Posterior vena cava (tissue), 2 donors: ENCODE measurements around the gene CCNK. TPM values are rescaled to one million over a fixed set of nuclear protein-coding genes. Genes with fewer than 3 reads are reported as not detected.

Experiments
- DNase-seq: peaks from one replicate; pipeline ENCODE4 v3.0.0-alpha.2; 2020; ENCODE audit warnings: low spot score
- intact Hi-C, 2 donors: fragments of 100-400 bp; cut with DNase I; formaldehyde crosslinking; loops; one replicate each; pipeline versions ENCODE4 v1.14.1 to v1.14.2; 2022 to 2023
- total RNA-seq, 2 donors: library from RNA; stranded (reverse); fragmentation: NEBNext Ultra II Directional; extraction: Animal tissue kit (Norgen Biotek cat#: 25700); gene quantifications; one replicate each; pipeline ENCODE4 v1.2.1, GENCODE V29; 2021
- donor health status: DM: yes; HTN: yes; CAD: no.
- donor health status: DM: yes; HTN: yes; CAD: no.

CCNK gene
- total RNA-seq, 2 donors from 2014 or later, result 34.3 to 35.3 TPM

GRCh38 chr14:99515301-99516155 is 34.3 kb downstream of the CCNK start:
- DNase-seq, result peak; percentile 77
- intact Hi-C loops, result loop anchor here in 1 of 2 donors (10.0 kb wide), 1 partner anchor 369 kb away; no protein-coding TSS in a partner anchor

GRCh38 chr14:99516156-99516870 is 35.1 kb downstream of the CCNK start:
- intact Hi-C loops, result loop anchor here in 1 of 2 donors (10.0 kb wide), 1 partner anchor 368 kb away; no protein-coding TSS in a partner anchor
- DNase-seq, result peak; percentile 76

- DNase-seq, result peak; percentile 73
- intact Hi-C loops, result loop anchor here in 1 of 2 donors (10.0 kb wide), 1 partner anchor 368 kb away; no protein-coding TSS in a partner anchor
These were observed 35.8 kb downstream of the CCNK start for GRCh38 chr14:99516871-99517642.

- intact Hi-C loops, result loop anchor here (2.0 to 10.0 kb wide), 2 partner anchors 109 to 367 kb away; no protein-coding TSS in a partner anchor
- peak; percentile 77 for DNase-seq
These were observed 36.6 kb downstream of the CCNK start for GRCh38 chr14:99517643-99518381.

GRCh38 chr14:99518441-99519346 is 37.5 kb downstream of the CCNK start:
- peak; percentile 92 for DNase-seq
- intact Hi-C loops, result loop anchor here (2.0 to 10.0 kb wide), 2 partner anchors 108 to 366 kb away; no protein-coding TSS in a partner anchor

- peak; percentile 59 for DNase-seq
- intact Hi-C loops, result loop anchor here (2.0 to 10.0 kb wide), 2 partner anchors 107 to 365 kb away; no protein-coding TSS in a partner anchor
These were observed 38.2 kb downstream of the CCNK start for GRCh38 chr14:99519347-99519881.

- intact Hi-C loops, result loop anchor here (2.0 to 10.0 kb wide), 4 partner anchors 55 to 365 kb away; no protein-coding TSS in a partner anchor
- peak; percentile 65 for DNase-seq
These were observed 38.8 kb downstream of the CCNK start for GRCh38 chr14:99519931-99520421.

- DNase-seq, result peak; percentile 56
- intact Hi-C loops, result loop anchor here (5.0 to 10.0 kb wide), 2 partner anchors 54 to 107 kb away; no protein-coding TSS in a partner anchor
These were observed 39.4 kb downstream of the CCNK start for GRCh38 chr14:99520571-99521081.

GRCh38 chr14:99521176-99522024 is 40.2 kb downstream of the CCNK start:
- peak; percentile 77 for DNase-seq
- intact Hi-C loops, result loop anchor here (5.0 to 10.0 kb wide), 2 partner anchors 53 to 106 kb away; no protein-coding TSS in a partner anchor

GRCh38 chr14:99522025-99522401 is 40.8 kb downstream of the CCNK start:
- intact Hi-C loops, result loop anchor here (5.0 to 10.0 kb wide), 2 partner anchors 53 to 105 kb away; no protein-coding TSS in a partner anchor
- no peak for DNase-seq

- intact Hi-C loops, result loop anchor here (5.0 to 10.0 kb wide), 2 partner anchors 52 to 105 kb away; no protein-coding TSS in a partner anchor
- DNase-seq, result peak; percentile 85
These were observed 41.3 kb downstream of the CCNK start for GRCh38 chr14:99522457-99522891.

- DNase-seq, result peak; percentile 81
- intact Hi-C loops, result loop anchor here (5.0 to 10.0 kb wide), 2 partner anchors 52 to 104 kb away; no protein-coding TSS in a partner anchor
These were observed 41.9 kb downstream of the CCNK start for GRCh38 chr14:99522934-99523703.

GRCh38 chr14:99523704-99524055 is 42.5 kb downstream of the CCNK start:
- intact Hi-C loops, result loop anchor here (5.0 to 10.0 kb wide), 2 partner anchors 51 to 104 kb away; no protein-coding TSS in a partner anchor
- DNase-seq, result no peak

- peak; percentile 81 for DNase-seq
- intact Hi-C loops, result loop anchor here (5.0 to 10.0 kb wide), 2 partner anchors 51 to 103 kb away; no protein-coding TSS in a partner anchor
These were observed 43.0 kb downstream of the CCNK start for GRCh38 chr14:99524091-99524661.
